Stimulated activated CD8-positive, alpha-beta memory T cell treated with anti-CD3 and anti-CD28 coated beads, Interleukin-15, amount 100 ng/mL, for 4 hours (primary cell): ENCODE results near the gene FECH.
"Not testable (repeated sequence)": the region's sequence is repeated elsewhere in the genome, so short reads cannot be mapped to it uniquely, and the experiment has no call there.

ENCODE experiments used
- DNase-seq, 2 donors: peaks; one replicate each; pipeline ENCODE4 v3.0.0-alpha.2; 2020; ENCODE audit warnings: low read depth in 2 of 2

The FECH gene

GRCh38 chr18:57586251-57587049 is at the start of gene FECH:
Gene FECH, minus strand, starts transcription at chr18:57586702. Its CDS starts 82 bp downstream, at chr18:57586620.
- DNase-seq = peak; percentile 24 to 46

GRCh38 chr18:57635003-57635822 is 48.7 kb upstream of the FECH start:
- DNase-seq = no peak

DNA sequence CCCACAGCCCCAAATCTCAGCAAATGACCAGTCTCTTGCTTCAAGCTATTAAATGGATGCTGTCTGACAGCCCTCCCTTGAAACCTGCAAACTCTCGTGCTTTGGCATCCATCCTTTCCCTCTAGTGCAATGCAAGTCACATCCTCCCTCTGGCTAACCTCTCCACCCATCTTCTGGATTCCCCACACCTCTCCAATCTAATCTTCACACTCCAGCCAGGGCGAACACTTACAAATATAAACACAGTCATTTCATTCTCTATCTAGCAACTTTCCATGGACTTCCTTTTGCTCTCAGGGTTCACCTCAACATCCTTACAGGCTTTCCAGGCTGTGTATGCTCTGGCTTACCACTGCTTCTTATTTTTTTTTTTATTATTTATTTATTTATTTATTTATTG is 45.2 kb upstream of the FECH start:
- DNase-seq = no peak

DNA sequence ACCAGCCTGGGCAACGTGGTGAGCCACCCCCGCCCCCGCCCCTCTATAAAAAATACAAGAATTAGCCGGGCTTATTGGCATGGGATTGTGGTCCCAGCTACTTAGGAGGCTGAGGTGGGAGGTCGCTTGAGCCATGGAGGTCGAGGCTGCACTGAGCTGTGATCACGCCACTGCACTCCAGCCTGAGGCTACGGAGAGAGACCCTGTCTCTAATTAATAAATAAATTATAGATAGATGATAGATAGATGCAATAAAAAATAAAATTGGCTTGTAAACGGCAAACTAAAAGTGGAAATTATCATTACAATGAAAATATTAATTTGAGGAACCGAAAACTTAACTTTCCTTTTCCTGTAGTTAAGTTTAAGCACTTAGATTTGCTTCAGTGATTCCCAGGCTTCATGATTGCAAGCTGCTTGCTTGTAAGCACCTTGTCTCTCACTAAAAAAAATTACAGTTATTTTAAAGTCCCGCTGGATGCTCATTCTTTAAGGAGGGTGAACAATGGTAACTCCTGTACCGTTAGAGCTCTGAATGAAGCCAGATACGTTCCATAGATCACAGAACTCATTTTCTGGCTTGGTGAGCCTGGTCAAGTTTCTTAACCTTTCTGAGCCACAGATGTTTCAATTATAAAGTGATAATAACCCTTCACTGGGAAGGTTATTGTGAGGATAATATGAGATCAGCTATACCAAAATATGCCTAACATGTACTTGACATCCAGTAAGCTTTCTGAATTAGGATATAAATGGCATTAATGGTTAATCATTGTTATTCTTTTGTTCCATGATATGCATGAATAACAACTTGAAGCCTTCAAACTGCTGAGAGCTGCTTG is 44.5 kb upstream of the FECH start:
- no peak for DNase-seq

DNA sequence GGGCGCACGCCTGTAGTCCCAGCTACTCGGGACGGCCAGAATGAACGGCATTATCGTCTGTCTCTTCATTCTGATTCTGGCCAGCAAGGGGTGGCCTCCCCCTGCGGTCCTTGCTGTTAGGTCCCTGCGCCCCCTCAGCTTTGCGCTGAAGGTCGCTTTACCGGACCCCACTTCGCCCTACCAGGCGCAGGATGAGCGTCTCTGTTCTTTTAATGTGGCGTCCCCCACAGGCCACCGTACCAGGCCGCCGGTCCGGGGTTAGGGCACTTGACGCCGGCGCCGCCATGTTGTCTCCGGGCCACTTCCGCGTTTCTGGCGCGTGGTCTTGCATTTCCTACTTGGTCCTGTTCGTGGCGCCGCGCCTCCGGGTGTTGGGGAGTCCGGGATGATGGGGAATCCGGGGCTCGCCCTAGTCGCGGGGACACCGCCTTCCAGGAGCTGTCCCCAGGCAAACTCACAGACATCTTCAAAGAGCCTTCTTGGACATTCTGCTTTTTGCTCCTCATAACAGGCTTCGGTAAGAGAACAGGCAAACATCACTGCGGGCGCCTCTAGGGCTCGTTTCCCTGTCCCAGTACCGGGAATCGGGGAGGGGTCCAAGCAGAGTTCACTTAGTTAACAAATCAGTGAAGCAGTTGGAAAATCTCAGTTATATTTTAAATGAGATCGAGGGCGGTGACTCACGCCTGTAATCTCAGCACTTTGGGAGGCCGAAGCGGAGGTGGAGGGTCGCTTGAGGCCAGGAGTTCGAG is 43.7 kb upstream of the FECH start:
- peak; percentile 88 to 90 for DNase-seq

GRCh38 chr18:57629422-57629821 is 42.9 kb upstream of the FECH start:
- no peak for DNase-seq

- no peak for DNase-seq
Observed at GRCh38 chr18:57627488-57627887, 41.0 kb upstream of the FECH start.

- DNase-seq = no peak
Observed at GRCh38 chr18:57624988-57625387, 38.5 kb upstream of the FECH start.

DNA sequence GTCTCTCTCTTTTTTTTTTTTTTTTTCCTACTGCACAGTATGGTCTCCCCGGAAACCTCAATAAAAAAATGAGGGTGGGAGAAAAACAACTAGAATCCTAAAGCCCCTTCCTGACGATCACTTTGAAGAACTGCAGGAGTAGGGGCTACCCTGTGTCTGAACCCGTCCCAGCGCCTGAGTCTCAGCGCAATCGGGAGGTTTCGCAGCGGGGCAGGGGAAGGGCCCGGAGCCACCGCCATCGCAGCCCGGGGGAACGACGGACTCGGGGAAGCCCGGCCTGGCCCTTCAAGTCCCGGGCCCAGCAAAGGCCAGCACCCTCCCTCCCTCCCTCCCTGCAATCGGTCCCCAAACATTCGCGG is 34.7 kb upstream of the FECH start:
- DNase-seq = peak in 1 of 2 donors; percentile 10

- DNase-seq = no peak
Observed at GRCh38 chr18:57619876-57620275, 33.4 kb upstream of the FECH start.

DNA sequence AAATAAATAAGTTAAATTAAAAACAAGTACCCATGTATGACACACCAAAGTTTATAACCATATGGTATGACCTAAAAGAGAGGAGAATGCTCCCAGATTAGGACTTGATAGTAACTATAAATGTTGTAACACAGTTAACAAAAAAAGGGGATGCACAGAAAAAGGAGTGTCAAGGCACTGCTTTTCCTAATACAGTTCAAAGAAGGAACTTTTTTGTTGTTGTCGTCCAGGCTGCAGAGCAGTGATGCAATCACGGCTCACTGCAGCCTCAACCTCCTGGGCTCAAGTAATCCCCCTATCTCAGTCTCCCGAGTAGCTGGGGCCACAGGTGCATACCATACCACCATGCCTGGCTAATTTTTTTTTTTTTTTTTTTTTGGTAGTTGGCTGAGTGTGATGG is 32.4 kb upstream of the FECH start:
- no peak for DNase-seq

GRCh38 chr18:57603871-57604270 is 17.4 kb upstream of the FECH start:
- no peak for DNase-seq

GRCh38 chr18:57595347-57595746 is 8.8 kb upstream of the FECH start:
- DNase-seq = no peak

- not testable (repeated sequence) for DNase-seq
Observed at GRCh38 chr18:57592716-57593115, 6.2 kb upstream of the FECH start.

DNA sequence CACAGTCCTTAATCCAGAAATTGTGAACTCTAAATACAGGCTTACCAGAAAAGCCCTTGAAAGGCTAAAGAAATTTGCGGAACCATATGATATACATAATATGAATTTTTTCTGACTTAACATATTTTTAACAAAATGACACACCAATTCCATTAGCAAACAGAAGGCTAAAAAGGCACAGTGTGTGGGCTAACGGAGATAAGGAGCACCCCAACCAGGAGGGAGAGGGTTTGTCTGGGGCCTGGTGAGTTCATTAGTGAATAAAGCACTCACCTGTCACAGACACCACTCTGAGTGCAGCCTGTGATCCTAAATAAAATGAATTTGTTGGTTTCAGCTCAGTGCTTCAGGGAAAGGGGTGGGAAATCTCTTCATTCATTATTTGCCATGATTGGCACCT is 2.7 kb upstream of the FECH start:
- DNase-seq = no peak

- DNase-seq = no peak
Observed at GRCh38 chr18:57587098-57587661, 678 bp upstream of the FECH start.

- no peak for DNase-seq
Observed at GRCh38 chr18:57585855-57586250, 649 bp downstream of the FECH start.

DNA sequence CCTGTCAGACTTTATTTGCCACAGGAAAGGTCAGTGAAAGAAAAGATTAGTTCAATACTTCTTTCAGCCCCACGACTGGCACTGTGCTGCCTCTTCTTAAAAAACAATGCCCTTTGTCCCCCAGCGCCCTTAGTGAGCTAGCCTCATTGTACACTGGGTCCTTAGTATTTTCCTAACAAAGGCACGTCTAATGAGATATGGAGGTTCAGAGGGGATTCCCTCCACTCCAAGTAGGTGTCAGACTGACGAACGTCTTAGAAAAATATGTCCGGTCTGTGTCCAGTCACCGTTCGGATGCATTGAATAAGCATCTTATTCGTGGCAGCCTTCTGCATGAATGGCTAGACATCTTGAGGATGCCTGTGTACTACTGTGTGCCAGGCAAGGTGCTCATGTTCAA is 1.1 kb downstream of the FECH start:
- DNase-seq = no peak

DNA sequence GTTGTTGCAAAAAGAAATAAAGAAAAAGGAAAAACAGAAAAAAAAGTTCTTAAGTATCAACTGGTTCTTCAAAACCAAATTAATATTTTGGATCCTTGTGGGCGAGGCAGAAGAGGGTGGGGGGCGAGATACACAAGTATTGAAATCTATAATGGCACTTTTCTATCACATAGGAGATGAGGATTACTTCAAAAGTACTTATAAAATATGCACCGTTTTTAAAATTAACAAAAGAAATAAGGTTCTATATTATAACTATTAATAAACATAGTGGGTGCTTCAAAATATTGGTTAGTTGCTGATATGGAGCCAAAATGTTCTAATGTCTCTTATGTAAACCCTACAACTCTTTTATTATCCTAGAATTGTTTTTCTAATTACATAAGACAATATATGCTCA is 2.1 kb downstream of the FECH start:
- DNase-seq = no peak

GRCh38 chr18:57583297-57583835 is 3.1 kb downstream of the FECH start:
- DNase-seq = no peak
